ENCODE results near the gene DLGAP1.
"Not testable (repeated sequence)": the region's sequence is repeated elsewhere in the genome, so short reads cannot be mapped to it uniquely, and the experiment has no call there.

DLGAP1 gene

DNA sequence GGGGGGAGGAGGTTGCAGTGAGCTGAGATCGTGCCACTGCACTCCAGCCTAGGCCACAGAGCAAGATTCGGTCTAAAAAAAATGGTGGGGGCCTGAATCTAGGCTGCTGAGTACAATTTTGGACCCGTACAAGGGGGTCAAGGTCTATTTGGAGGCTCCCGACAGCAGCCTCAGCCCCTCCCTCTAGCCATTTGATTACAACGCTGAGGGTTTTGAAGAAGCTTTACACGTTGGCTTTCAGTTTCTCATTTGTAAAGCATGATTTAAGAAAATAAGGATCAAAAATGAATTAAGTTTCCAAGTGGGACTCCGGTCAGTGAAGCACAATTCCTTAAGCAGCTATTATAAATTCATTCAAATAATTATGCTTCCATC is 871.2 kb downstream of the DLGAP1 start:
- no peak for DNase-seq (ENCODE audit: low spot score)

DNA sequence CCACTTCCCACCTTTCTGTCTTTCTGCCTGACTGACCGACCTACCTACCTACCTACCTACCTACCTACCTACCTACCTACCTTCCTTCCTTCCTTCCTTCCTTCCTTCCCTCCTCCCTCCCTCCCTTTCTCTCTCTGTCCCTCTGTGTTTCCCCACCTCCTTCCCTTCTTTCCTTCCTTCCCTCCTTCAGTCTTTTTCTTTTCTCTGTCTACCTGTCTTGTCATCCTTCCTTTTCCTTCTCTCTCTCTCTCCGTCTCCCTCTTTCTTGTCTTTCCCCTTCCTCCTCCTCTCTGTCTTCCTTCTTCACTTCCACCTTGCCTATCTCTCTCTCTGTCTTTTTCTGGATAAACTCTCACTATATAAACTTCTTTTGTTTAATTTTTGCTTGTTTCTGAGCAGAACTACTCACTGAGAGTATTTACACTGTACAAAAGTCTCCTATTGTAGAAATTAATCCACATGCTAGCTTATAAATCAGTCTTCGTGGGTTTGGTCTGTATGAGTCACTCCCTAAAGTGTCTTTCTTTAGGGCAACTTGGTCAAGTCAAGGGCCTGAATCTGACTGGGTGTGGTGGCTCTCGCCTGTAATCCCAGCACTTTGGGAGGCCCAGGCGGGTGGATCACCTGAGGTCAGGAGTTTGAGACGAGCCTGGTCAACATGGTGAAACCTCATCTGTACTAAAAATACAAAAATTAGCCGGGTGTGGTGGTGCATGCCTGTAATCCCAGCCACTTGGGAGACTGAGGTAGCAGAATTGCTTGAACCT is 871.8 kb downstream of the DLGAP1 start:
- DNase-seq (ENCODE audit: low spot score), result peak; percentile 26

DNA sequence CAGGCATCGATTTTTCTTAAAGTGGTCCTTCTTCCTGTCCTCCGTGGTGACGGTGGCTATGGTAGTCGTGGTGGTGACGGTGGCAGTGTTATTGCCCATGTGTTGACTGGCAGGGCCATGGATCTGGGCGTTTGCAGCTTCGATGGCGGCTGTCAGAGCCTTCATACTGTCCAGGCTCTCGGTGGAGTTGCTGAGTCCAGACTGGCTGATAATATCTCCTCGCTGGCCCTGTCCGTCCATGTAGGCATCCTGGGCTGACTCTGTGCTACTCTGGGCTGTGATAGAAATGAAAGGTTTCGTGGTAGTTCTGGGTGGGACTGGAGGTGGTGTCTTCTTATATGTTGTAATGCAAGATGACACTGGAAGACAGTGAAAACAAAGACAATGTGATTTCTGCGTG is 873.2 kb downstream of the DLGAP1 start:
- no peak for DNase-seq (ENCODE audit: low spot score)

DNA sequence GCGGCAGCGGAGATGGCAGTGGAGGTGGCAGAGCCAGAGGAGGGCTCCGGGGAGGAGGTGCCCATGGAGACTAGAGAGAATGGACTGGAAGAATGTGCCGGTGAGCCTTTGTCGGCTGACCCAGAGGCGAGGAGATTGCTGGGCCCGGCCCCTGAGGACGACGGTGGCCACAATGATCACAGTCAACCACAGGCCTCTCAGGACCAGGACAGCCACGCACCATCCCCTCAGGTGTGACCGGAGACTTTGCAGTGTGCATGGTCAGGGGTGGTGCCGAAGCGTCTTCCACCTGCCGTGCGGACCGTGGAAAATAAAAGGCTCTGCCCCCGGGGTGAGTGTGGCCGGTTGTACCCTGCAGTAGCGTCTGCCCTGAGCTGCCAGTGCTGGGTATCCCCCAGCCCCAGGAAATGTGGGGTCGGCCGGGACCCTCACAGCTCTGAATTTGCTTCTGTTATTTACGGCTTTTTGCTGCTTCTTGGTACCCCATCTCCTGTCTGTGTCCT is 874.5 kb downstream of the DLGAP1 start:
- DNase-seq (ENCODE audit: low spot score), result not testable (repeated sequence)

DNA sequence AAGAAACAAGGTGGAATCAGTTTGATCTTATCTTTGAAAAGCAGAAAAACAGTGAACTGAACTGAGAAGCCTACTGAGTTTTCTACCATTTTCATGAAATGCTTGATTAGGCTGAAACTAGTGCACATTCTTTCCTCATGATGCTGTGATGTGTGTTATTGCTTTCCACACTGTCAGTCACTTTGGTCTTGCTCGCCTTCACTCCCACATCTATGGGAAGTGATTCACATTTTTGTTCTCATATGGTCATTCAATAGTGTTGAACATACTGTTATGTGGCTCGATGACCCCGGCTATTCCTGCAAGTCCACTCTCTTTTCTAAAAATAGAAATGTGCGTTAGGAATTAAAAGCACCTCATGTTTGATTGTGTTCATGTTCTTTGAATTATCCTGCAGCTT is 875.4 kb downstream of the DLGAP1 start:
- peak; percentile 68 for DNase-seq (ENCODE audit: low spot score)

DNA sequence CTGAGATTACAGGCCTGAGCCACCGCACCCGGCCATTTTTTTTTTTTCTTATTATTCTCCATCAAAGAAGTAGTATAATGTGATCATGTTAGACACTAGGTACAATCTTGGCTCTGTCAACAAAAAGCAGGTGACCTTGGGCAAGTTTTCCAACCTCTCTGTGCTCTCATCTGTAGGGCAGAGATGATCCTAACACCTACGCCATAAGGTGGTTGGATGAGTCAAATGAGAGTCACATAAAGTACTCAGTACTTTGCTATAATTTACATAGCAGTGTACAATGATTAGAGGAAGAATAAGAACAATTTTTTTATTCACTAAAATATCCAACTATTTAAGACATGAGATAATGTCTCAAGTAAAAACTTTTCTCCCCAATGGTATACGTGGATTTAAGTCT is 876.5 kb downstream of the DLGAP1 start:
- DNase-seq (ENCODE audit: low spot score), result no peak

DNA sequence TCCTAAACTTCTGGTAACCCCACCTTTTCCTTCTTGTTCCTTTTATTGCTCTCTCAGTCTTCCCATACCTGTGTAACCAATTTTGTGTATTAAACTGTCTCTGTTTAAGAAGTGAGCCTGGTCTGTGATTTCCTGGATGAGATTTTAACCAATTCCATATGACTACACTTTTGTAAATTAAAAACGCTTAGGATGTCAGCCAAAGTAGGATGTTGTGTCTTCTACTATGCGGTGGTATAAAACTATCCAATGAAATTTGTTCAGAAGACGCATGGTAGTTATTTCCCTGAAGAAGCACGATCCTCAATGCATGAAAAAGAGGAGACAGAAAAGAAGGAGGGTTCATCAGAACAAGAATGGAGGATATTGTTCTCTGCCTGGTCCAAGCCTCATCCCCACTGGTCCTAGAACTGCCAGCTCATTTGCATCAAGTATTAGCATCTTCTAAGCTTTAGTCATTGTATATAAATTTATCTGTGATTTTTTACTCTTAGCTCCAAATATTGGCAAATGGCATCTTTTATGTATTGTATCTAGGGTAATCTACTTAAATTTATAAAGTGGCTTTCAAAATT is 877.7 kb downstream of the DLGAP1 start:
- no peak for DNase-seq (ENCODE audit: low spot score)

DNA sequence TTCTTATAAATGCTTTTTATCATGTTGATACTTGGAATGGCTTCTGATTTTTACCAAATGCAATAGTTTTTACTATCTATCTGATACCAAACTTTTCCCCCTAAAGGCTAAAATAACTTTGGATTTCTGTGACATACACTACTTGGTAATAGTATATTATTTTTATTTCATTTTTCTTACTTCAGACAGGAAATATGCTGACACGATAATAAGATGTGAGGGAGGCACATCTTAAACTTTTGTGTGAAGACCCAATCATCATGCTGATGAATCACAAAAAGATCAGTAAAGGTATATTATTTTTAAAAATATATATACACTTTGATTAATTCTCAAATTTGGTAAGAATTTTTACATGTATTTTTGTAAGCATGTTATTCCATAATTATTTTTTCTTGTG is 882.3 kb downstream of the DLGAP1 start:
- DNase-seq (ENCODE audit: low spot score), result no peak

DNA sequence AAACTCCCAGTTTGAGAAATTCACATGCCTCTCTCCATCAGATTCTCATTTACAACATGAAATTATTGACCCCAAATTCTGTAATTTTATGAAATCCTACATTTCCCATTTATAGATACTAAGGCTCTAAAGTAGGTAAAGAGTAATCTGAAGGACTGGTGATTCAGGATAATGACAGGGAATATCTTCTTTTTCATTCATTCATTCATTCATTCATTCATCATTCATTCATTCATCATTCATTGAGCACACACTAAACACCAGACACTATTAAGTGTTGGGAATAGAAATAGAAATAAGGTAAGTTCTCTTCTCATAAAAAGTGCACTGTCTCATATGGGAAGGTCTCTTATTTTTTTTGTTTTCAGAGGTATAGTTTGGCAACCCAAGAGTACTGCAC is 888.3 kb downstream of the DLGAP1 start:
- no peak for DNase-seq (ENCODE audit: low spot score)

DNA sequence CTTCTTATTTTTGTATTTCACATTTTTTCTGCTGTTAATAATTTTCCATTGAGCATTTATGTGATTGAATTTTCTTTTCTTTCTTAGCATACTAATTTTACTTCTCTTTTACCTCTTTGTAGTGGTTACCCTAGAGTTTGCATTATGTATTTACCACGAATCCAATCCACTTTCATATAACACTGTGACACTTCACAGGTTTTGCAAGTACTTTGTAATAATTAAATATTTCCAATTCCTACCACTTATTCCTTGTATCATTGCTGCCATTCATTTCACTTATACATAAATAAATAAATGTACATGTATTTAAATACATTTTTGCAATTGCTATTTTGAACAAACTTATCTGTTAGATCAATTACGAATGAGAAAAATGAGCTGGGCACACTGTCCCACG is 894.4 kb downstream of the DLGAP1 start:
- no peak for DNase-seq (ENCODE audit: low spot score)

DNA sequence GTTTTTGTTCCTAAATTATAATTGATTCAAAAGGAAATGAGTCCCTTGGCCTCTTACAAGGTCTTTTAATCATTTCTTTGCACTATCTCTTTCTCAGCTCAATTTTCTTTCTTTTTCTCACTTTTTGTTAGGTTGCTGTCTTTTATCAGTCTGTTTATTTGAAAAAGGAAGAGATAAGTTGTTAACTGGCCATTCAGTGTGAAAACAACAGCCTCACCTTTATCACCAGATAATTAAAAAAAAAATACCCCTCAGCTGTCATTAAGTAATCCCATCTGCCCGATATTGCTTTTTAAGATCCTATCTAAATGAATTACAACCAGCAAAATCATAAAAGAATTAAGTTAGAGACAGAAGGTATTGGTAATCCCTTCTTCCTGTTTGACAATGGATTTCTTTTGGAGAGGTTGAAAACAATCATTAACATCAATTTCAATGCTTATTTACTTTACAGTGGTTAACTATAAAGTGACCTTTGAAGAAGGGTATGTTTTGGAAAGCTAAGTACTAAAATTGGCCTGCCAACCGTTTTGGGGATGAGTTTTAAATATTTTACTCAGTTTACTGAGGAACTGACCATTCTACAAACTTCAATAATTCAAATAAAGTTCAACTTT is 900.2 kb downstream of the DLGAP1 start:
- DNase-seq (ENCODE audit: low spot score), result no peak

DNA sequence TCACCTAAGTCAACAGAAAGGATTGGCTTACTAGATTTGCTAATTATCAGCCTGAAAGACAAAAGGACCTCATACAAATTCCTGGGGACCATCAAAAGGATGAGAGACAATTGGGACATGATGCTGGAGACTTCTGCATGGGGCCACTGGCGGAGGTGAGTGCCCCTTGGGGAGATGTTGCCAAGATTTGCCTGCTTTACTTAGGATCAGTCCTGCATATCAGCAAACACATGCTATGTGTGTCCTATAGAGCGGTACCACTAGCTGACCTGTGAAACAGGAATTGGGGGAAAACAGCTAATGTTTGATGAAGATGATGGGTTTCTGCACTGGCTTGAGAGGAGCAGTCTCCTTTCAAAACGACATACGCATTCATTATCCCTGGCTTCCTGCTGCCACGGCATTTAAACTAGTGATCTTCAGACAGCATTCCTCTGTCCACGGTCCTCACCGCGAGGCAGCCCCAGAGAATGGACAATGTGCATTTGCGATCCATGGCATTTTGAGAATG is 901.0 kb downstream of the DLGAP1 start:
- DNase-seq (ENCODE audit: low spot score), result no peak

DNA sequence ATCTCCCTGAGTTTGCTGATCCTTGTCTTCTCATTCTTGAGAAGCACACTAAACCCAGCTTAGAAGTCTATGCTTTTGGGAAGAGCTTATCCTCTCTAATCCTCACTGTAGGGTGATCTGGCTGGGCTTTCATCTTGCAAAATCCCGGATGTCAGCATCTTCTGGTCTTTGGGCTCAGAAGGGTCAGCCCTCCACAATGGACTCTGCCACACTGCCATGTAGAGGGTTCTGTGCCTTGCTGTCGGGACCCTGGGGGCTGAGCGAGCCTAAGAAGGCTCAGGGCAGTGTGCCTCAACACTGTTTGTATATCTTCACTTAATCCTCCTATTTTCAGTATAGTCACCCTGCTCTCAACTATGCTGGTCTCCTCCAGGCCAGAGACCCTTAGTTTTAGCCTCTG is 902.8 kb downstream of the DLGAP1 start:
- no peak for DNase-seq (ENCODE audit: low spot score)

DNA sequence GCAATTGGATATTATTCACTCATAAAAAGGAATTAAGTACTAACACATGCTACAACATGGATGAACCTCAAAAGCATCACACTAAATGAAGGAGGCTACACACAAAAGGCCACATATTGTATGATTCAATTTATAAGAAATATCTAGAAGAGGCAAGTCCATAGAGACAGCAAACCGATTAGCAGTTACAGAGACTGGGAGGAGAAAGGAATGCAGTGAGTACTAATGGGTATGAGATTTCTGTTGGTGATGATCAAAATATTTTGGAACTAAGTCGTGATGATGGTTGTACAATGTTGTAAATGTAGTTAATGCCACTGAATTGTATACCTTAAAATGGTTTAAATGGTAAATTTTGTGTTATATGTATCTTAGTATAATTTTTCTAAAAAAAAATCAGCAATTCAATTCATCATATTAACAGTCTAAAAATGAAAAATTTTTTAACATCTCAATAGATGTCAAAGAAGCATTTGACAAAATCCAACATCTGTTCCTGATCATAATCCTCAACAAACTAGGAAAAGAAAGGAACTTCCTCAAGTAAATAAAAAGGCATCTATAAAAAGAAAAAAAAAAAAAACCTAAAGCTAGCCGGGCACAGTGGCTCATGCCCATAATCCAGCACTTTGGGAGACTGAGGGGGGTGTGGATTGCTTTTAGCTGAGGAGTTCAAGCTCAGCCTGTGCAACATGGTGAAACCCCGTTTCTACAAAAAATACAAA is 907.1 kb downstream of the DLGAP1 start:
- DNase-seq (ENCODE audit: low spot score), result peak; percentile 35

DNA sequence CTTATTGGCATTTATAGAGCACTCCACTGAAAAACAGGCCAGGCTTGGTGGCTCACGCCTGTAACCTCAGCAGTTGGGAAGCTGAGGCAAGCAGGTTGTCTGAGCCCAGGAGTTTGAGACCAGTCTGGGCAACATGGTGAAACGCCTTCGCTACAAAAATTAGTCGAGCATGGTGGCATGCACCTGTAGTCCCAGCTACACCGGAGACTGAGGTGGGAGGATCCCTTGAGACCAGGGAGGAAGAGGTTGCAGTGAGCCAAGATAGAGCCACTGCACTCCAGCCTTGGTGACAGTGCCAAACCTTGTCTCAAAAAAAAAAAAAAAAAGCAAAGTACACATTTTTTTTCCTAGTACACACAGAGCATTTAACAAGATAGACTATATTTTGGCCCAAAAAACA is 909.0 kb downstream of the DLGAP1 start:
- no peak for DNase-seq (ENCODE audit: low spot score)

DNA sequence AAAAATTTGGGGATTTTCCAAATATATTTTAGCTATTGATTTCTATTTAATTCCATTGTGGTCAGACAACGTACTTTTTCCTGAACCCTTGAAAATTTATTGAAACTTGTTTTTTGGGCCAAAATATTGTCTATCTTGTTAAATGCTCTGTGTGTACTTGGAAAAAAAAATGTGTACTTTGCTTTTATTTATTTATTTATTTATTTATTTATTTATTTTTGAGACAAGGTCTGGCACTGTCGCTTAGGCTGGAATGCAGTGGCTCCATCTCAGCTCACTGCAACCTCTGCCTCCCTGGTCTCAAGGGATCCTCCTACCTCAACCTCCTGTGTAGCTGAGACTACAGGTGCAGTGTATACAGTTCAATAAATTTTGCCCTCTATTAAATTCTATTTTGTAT is 910.6 kb downstream of the DLGAP1 start:
- DNase-seq (ENCODE audit: low spot score), result no peak

DNA sequence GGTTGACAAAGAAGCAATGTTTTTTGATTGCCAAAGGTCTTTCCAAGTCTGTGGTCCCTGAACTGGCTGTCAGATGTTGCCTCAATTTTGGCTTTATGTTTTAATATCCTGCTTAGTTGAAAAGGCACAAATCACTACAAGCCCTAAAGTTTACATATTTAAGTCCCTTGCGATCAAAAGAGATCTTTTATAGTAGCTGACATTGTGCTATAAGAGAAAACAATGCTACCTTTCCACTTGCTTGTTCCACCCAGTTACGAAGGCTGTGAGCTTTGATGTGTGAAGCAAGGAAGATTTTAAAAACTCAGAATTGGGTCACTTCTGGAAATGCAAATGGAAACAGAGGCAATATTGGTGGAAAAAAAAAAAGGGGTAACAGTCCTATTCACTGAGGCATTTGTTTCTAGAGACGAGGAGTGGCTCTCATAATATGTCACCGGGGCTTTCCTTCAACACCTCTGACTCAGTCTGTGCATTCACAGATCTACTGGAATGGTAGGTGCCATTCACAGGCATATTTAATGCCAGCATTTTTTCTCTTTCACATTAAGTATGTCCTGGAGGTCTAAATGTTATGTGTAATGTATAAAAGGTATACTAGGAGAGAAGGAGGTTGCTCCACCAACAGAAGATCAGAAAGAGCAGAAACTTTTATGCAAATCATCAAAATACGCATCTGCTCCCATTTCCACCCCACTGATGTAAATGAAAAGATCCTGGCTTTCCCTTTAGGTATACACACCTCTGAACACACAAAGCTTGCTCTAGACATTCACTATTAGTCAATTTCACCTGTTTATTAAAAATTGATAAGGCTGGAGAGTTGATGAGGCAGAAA is 913.3 kb downstream of the DLGAP1 start:
- no peak for DNase-seq (ENCODE audit: low spot score)

DNA sequence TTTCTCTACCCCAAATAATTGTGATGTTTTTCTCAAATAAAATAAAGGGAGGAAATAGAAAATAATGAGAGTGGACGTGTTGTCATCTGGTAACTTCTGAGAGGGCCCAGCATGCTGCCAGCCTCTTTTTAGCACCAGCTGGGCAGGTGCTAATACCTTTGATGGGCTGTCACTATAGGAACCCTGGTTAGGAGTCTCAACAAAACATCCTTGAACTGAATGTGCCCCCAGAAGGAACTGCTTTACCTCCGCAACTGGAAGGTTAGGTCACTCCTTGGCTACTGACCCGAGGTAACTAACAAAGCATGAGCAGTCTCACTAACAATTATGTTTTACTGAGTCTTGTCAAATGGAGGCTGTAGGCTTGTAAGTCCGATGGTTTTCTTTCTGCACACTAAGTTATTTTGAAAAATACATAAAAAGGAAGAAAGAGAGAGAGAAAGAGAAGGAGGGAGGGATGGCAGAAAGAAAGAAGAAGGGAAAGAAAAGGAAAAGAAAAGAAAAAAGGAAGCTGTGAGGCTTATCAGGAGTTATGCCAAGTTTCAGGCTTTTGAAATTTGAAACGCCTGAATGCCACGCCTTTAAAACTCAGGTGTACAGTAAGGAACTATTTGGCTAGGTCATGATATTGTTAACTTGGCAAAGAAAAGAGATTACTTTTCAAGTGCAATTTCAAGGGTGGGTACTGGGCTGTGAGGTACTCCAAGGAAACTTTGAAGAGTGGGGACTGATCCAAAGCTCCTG is 914.1 kb downstream of the DLGAP1 start:
- no peak for DNase-seq (ENCODE audit: low spot score)

DNA sequence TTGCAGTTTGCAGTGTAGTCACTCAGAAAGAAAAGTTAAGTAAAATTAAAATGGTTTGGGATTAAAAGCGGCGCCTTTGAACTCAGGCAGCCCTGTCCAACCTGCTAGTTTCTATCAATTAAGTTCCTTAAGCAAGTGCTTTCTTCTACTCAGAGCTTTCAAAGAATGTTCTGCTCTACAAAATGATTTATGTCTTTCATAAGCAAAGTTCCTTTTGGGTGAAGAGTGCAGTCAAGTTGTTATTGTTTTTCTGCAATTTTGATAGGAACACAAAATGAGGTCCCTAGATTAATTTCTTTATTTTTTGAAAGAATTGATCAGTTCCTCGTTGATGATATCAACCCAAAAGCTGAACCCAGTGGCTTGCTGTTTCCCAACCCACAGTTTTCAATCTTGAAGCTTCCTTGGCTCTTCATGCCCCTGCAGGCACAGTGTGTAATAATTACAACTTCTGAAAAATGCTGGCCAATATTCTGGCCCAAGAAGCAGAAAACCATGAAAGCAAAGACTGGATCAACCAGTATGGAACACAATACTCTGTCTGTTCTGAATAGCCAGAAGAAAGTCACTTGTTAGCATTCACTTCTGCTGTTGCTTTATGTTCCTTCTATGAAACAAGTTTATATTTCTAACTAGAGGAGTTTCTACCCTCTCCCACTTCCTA is 916.0 kb downstream of the DLGAP1 start:
- no peak for DNase-seq (ENCODE audit: low spot score)

DNA sequence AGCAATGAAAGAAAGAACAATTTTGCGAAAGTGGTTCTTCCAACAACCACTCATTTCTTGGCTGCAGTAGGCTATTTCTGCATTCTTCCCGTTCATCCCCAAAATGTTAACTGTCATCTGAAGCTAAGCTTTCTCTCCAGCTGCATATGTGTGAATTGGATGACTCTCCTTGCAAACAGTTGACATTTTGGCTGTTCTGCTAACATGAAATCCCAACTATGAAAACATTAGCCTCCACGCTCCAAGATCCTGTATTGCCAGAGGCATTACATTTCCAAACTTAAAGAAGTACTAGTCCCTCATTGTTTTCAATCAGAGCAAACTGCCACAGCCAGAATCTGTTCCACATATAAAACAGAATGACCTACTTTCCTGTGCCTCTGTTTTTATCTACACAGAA is 916.7 kb downstream of the DLGAP1 start:
- peak; percentile 33 for DNase-seq (ENCODE audit: low spot score)

All from AG08395 (cell line).